H1 (cell line): ENCODE data around the gene CADM2. TPM values are rescaled to one million over a fixed set of nuclear protein-coding genes. Genes with fewer than 3 reads are reported as not detected.

Experiments
- ATF3 ChIP-seq: IDR thresholded peaks from 2 replicates; pipeline ENCODE4 v1.6.1; 2011; ENCODE audit warnings: low read depth, mild to moderate bottlenecking, low read length; ENCODE audit not compliant: insufficient read depth
- CREB1 ChIP-seq: IDR thresholded peaks from 2 replicates; pipeline ENCODE4 v1.6.1; 2012; ENCODE audit warnings: inconsistent platforms
- CTCF ChIP-seq, 3 experiments: IDR thresholded peaks; 1 replicate in 2 of 3; 2 replicates in 1 of 3; pipeline versions ENCODE4 v1.5.1 to v1.6.1; 2011; ENCODE audit warnings: low read length in 3 of 3, mild to moderate bottlenecking in 3 of 3, inconsistent platforms in 2 of 3, low read depth in 1 of 3, moderate library complexity in 1 of 3; ENCODE audit not compliant: insufficient read depth in 1 of 3; ENCODE audit errors: control extremely low read depth in 1 of 3
- KDM4A ChIP-seq: IDR thresholded peaks from one replicate; pipeline ENCODE4 v1.7.1; 2012; ENCODE audit warnings: low read depth, mild to moderate bottlenecking, moderate library complexity, low read length, inconsistent platforms; ENCODE audit not compliant: severe bottlenecking
- MAFK ChIP-seq: IDR thresholded peaks from 2 replicates; pipeline ENCODE4 v1.6.1; 2012; ENCODE audit warnings: low read depth, mild to moderate bottlenecking, improper control_type of control experiment, low read length
- TBP ChIP-seq: IDR thresholded peaks from 2 replicates; pipeline ENCODE4 v1.6.1; 2011; ENCODE audit warnings: low read depth, low read length, improper control_type of control experiment
- TEAD4 ChIP-seq: IDR thresholded peaks from 2 replicates; pipeline ENCODE4 v1.6.1; 2012; ENCODE audit warnings: low read depth, low read length, inconsistent platforms, mixed read lengths
- polyA plus RNA-seq, 7 experiments: library from polyadenylated mRNA; depleted of rRNA in 3 of 7; stranded (reverse) in 5 of 7; unstranded in 2 of 7; fragments of >200 nt in 5 of 7; fragments of 200-250 nt in 2 of 7; gene quantifications; 1 replicate in 5 of 7; 2 replicates in 1 of 7; 4 replicates in 1 of 7; pipeline versions ENCODE4 v1.2.1 to v1.2.3, GENCODE V29; 2011 to 2013; ENCODE audit warnings: missing spikeins in 2 of 7, mixed read lengths in 2 of 7
- total RNA-seq: library from RNA; stranded (reverse); fragmentation: NEBNext Ultra II Directional; extraction: Animal tissue kit (Norgen Biotek cat#: 25700); gene quantifications from 2 replicates; pipeline ENCODE4 v1.2.1, GENCODE V29; 2021
- TF ChIP-seq, protein P1 (sequence below): fragments of 300-600 bp; sonication (generic); IDR thresholded peaks from 2 replicates; pipeline ENCODE4 v1.7.1; 2012; ENCODE audit warnings: low read length, moderate library complexity, mild to moderate bottlenecking, inconsistent platforms; ENCODE audit not compliant: insufficient replicate concordance
- TF ChIP-seq, protein P2 (sequence below): IDR thresholded peaks from 2 replicates; pipeline ENCODE4 v1.6.1; 2012; ENCODE audit warnings: inconsistent platforms

CADM2 gene
- total and polyA plus RNA-seq, 2 of the 8 experiments (the other 6 are each of a cell fraction or from before 2014, with no cell fraction given) = 14.9 to 20.9 TPM

DNA sequence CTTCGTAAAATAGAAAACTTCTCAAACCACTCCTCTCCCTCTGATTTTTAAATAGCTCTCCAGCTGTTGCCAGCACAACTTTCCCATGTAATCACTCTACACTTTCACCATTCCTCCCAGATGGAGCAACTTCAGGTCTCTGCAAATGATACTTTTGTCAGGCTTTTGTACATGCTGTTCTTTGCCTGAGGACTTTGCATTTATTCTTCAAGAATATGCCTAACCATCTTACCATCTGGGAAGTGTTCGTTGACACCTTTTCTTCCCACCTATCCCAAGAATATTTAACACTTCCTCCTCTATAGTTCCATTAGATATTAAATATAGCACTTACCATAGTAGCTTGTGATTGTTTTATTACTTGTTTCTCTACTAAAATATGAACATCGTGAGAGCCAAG lies 703.7 kb downstream of the CADM2 start (continued):
- TF ChIP-seq, protein P1, sequence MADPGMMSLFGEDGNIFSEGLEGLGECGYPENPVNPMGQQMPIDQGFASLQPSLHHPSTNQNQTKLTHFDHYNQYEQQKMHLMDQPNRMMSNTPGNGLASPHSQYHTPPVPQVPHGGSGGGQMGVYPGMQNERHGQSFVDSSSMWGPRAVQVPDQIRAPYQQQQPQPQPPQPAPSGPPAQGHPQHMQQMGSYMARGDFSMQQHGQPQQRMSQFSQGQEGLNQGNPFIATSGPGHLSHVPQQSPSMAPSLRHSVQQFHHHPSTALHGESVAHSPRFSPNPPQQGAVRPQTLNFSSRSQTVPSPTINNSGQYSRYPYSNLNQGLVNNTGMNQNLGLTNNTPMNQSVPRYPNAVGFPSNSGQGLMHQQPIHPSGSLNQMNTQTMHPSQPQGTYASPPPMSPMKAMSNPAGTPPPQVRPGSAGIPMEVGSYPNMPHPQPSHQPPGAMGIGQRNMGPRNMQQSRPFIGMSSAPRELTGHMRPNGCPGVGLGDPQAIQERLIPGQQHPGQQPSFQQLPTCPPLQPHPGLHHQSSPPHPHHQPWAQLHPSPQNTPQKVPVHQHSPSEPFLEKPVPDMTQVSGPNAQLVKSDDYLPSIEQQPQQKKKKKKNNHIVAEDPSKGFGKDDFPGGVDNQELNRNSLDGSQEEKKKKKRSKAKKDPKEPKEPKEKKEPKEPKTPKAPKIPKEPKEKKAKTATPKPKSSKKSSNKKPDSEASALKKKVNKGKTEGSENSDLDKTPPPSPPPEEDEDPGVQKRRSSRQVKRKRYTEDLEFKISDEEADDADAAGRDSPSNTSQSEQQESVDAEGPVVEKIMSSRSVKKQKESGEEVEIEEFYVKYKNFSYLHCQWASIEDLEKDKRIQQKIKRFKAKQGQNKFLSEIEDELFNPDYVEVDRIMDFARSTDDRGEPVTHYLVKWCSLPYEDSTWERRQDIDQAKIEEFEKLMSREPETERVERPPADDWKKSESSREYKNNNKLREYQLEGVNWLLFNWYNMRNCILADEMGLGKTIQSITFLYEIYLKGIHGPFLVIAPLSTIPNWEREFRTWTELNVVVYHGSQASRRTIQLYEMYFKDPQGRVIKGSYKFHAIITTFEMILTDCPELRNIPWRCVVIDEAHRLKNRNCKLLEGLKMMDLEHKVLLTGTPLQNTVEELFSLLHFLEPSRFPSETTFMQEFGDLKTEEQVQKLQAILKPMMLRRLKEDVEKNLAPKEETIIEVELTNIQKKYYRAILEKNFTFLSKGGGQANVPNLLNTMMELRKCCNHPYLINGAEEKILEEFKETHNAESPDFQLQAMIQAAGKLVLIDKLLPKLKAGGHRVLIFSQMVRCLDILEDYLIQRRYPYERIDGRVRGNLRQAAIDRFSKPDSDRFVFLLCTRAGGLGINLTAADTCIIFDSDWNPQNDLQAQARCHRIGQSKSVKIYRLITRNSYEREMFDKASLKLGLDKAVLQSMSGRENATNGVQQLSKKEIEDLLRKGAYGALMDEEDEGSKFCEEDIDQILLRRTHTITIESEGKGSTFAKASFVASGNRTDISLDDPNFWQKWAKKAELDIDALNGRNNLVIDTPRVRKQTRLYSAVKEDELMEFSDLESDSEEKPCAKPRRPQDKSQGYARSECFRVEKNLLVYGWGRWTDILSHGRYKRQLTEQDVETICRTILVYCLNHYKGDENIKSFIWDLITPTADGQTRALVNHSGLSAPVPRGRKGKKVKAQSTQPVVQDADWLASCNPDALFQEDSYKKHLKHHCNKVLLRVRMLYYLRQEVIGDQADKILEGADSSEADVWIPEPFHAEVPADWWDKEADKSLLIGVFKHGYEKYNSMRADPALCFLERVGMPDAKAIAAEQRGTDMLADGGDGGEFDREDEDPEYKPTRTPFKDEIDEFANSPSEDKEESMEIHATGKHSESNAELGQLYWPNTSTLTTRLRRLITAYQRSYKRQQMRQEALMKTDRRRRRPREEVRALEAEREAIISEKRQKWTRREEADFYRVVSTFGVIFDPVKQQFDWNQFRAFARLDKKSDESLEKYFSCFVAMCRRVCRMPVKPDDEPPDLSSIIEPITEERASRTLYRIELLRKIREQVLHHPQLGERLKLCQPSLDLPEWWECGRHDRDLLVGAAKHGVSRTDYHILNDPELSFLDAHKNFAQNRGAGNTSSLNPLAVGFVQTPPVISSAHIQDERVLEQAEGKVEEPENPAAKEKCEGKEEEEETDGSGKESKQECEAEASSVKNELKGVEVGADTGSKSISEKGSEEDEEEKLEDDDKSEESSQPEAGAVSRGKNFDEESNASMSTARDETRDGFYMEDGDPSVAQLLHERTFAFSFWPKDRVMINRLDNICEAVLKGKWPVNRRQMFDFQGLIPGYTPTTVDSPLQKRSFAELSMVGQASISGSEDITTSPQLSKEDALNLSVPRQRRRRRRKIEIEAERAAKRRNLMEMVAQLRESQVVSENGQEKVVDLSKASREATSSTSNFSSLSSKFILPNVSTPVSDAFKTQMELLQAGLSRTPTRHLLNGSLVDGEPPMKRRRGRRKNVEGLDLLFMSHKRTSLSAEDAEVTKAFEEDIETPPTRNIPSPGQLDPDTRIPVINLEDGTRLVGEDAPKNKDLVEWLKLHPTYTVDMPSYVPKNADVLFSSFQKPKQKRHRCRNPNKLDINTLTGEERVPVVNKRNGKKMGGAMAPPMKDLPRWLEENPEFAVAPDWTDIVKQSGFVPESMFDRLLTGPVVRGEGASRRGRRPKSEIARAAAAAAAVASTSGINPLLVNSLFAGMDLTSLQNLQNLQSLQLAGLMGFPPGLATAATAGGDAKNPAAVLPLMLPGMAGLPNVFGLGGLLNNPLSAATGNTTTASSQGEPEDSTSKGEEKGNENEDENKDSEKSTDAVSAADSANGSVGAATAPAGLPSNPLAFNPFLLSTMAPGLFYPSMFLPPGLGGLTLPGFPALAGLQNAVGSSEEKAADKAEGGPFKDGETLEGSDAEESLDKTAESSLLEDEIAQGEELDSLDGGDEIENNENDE = no peak
- TF ChIP-seq CREB1 = no peak
- TF ChIP-seq, protein P2, sequence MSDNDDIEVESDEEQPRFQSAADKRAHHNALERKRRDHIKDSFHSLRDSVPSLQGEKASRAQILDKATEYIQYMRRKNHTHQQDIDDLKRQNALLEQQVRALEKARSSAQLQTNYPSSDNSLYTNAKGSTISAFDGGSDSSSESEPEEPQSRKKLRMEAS = no peak
- no peak for TF ChIP-seq CTCF (IDR thresholded peaks at IDR 0.05; ENCODE audit: control extremely low read depth in 1 of 3, insufficient read depth in 1 of 3, low read depth in 1 of 3, low read length in 3 of 3)
- TF ChIP-seq KDM4A = no peak
- TF ChIP-seq MAFK = no peak
- no peak for TF ChIP-seq TBP
- no peak for TF ChIP-seq ATF3
- no peak for TF ChIP-seq TEAD4
